ENCODE measurements around the gene DYNLT3. TPM values are rescaled to one million over a fixed set of nuclear protein-coding genes. Genes with fewer than 3 reads are reported as not detected.

DYNLT3 gene
- total RNA-seq, 3 donors from 2014 or later = 19.6 to 27.8 (median 20.3) TPM

Other genes starting within 250 kb of the DYNLT3 start
- gene XK, start 161.8 kb downstream of the DYNLT3 start, total RNA-seq = 10 to 100 TPM; 22.8 to 34.7 (median 29.5) TPM
- 10 to 100 TPM in 2 of 3 donors, 1 to 10 TPM in 1; 9.7 to 35.4 (median 30.0) TPM for gene CYBB, start 67.5 kb downstream of the DYNLT3 start, total RNA-seq
- 10 to 100 TPM in 1 of 3 donors, 1 to 10 TPM in 2; 3.0 to 11.5 (median 9.4) TPM for gene SYTL5, start 159.0 kb upstream of the DYNLT3 start, total RNA-seq